Transverse colon (tissue), 4 donors: ENCODE data around the gene TXNIP.

Source experiments
- CTCF ChIP-seq, 5 experiments: fragments of 200-600 bp in 3 of 5; fragments of 450-650 bp in 2 of 5; sonication (generic) in 3 of 5; IDR thresholded peaks; 1 replicate in 2 of 5; 2 replicates in 3 of 5; pipeline ENCODE4 v1.5.1; 2016 to 2017; ENCODE audit warnings: antibody characterized with exemption in 5 of 5, inconsistent platforms in 3 of 5, mild to moderate bottlenecking in 2 of 5, moderate library complexity in 1 of 5
- POLR2AphosphoS5 ChIP-seq, 3 donors: sonication (generic); formaldehyde crosslinking; IDR thresholded peaks; one replicate each; pipeline ENCODE4 v1.6.1; 2016; ENCODE audit warnings: antibody characterized with exemption in 3 of 3

- TF ChIP-seq CTCF (IDR thresholded peaks at IDR 0.05) (no peak), POLR2AphosphoS5 (IDR thresholded peaks at IDR 0.05) (no peak)
Measured at GRCh38 chr1:145947551-145947950, 48.8 kb downstream of the TXNIP start.
